K562 (cell line): ENCODE data around the gene ENDOG. TPM values are rescaled to one million over a fixed set of nuclear protein-coding genes. Genes with fewer than 3 reads are reported as not detected.
A peak's percentile ranks its signal among the peaks of the same experiment; 100 is the strongest.

ENCODE experiments used
- CBFB ChIP-seq: sonication (generic); formaldehyde crosslinking; IDR thresholded peaks from 2 replicates; pipeline ENCODE4 v1.4.0; 2020; ENCODE audit warnings: mild to moderate bottlenecking, missing genetic modification reagents
- FOXJ2 ChIP-seq: fragments of 200-800 bp; sonication (Bioruptor generic); IDR thresholded peaks from 2 replicates; pipeline ENCODE4 v1.6.1; 2016; ENCODE audit warnings: missing genetic modification characterization, missing compliant biosample characterization
- FOXO4 ChIP-seq: fragments of 450-650 bp; formaldehyde crosslinking; IDR thresholded peaks from 2 replicates; pipeline ENCODE4 v1.4.0; 2020; ENCODE audit warnings: mild to moderate bottlenecking, moderate library complexity
- HLTF ChIP-seq: fragments of 450-650 bp; IDR thresholded peaks from 2 replicates; pipeline ENCODE4 v1.6.1; 2016
- KHSRP ChIP-seq: fragments of 450-650 bp; IDR thresholded peaks from 2 replicates; pipeline ENCODE4 v1.6.1; 2017
- L3MBTL2 ChIP-seq: fragments of 450-650 bp; IDR thresholded peaks from 2 replicates; pipeline ENCODE4 v1.6.1; 2016; ENCODE audit warnings: mild to moderate bottlenecking, moderate library complexity
- TCF7 ChIP-seq: sonication (generic); IDR thresholded peaks from 2 replicates; pipeline ENCODE4 v1.6.1; 2016; ENCODE audit warnings: antibody characterized with exemption, borderline replicate concordance
- ZNF318 ChIP-seq, 2 experiments: fragments of 450-650 bp; IDR thresholded peaks; 2 replicates each; pipeline ENCODE4 v1.6.1; 2016; ENCODE audit warnings: mild to moderate bottlenecking in 2 of 2, borderline replicate concordance in 1 of 2, low read depth in 1 of 2, moderate library complexity in 1 of 2
- polyA plus RNA-seq, 8 experiments: library from polyadenylated mRNA; depleted of rRNA in 4 of 8; stranded (reverse) in 5 of 8; unstranded in 3 of 8; fragments of >200 nt; fragmentation: Nextera tagmentation in 2 of 8; fragmentation: Illumina TruSeq in 1 of 8; extraction: Ambion mirVana in 2 of 8; extraction: Trizol in 1 of 8; gene quantifications; 2 replicates each; pipeline versions ENCODE4 v1.2.1 to v1.2.3, GENCODE V29; 2011 to 2014; ENCODE audit warnings: inconsistent platforms in 1 of 8, missing spikeins in 1 of 8
- total RNA-seq, 7 experiments: library from RNA; depleted of rRNA in 6 of 7; stranded (reverse); fragments of >200 nt in 6 of 7; fragmentation: Illumina TruSeq in 2 of 7; extraction: Trizol in 2 of 7; gene quantifications; 2 replicates each; pipeline versions ENCODE4 v1.2.1 to v1.2.3, GENCODE V29; 2011 to 2021; ENCODE audit warnings: low replicate concordance in 1 of 7
- TF ChIP-seq, protein P1 (sequence below): fragments of 250-450 bp; sonication (Bioruptor Pico); IDR thresholded peaks from 2 replicates; pipeline ENCODE4 v1.6.1; 2021; ENCODE audit warnings: mild to moderate bottlenecking

The ENDOG gene
- total and polyA plus RNA-seq, 9 of the 15 experiments (the other 6 are each of a cell fraction or from before 2014, with no cell fraction given): 1.2 to 91.0 (median 25.5) TPM

GRCh38 chr9:128818099-128818838 lies at the start of gene ENDOG (continued):
- TF ChIP-seq FOXO4 (CRISPR knock-in tag): no peak
- no peak for TF ChIP-seq FOXJ2
- TF ChIP-seq TCF7: no peak
- 0 out of 2 replicates have a peak, but pooled peaks have one; percentile 1 for TF ChIP-seq HLTF
- TF ChIP-seq KHSRP: no peak
- TF ChIP-seq ZNF318 (IDR thresholded peaks at IDR 0.05; ENCODE audit: borderline replicate concordance in 1 of 2, low read depth in 1 of 2): no peak
- peak; percentile 91; the same call in 1 of the 2 replicates for TF ChIP-seq L3MBTL2
- TF ChIP-seq, protein P1, sequence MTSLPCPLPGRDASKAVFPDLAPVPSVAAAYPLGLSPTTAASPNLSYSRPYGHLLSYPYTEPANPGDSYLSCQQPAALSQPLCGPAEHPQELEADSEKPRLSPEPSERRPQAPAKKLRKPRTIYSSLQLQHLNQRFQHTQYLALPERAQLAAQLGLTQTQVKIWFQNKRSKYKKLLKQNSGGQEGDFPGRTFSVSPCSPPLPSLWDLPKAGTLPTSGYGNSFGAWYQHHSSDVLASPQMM (CRISPR knock-in tag): no peak
- no peak for TF ChIP-seq CBFB (CRISPR knock-in tag)
